K562 (cell line): Measurements from ENCODE around the gene KMT2A. TPM values are rescaled to one million over a fixed set of nuclear protein-coding genes. Genes with fewer than 3 reads are reported as not detected.

Experiments
- ATF3 ChIP-seq, 2 experiments: fragments of 450-650 bp in 1 of 2; sonication (generic) in 1 of 2; formaldehyde crosslinking in 1 of 2; IDR thresholded peaks in 1 of 2; conservative IDR thresholded peaks in 1 of 2; 2 replicates each; pipeline versions ENCODE4 v1.6.1 to v1.8.1; 2016 to 2023; ENCODE audit warnings: mild to moderate bottlenecking in 2 of 2, moderate library complexity in 2 of 2, inconsistent platforms in 1 of 2, missing genetic modification reagents in 1 of 2
- CAMTA2 ChIP-seq: fragments of 250-450 bp; sonication (Bioruptor Pico); conservative IDR thresholded peaks from 2 replicates; pipeline ENCODE4 v1.5.1; 2022
- E2F6 ChIP-seq, 2 experiments: IDR thresholded peaks; 2 replicates each; pipeline ENCODE4 v1.6.1; 2011; ENCODE audit warnings: borderline replicate concordance in 1 of 2, control low read depth in 1 of 2, low read depth in 1 of 2, low read length in 1 of 2, mild to moderate bottlenecking in 1 of 2, mixed read lengths in 1 of 2, moderate library complexity in 1 of 2; ENCODE audit not compliant: insufficient read depth in 1 of 2, insufficient read length in 1 of 2, poor library complexity in 1 of 2, severe bottlenecking in 1 of 2; ENCODE audit errors: extremely low read depth in 1 of 2
- ELK1 ChIP-seq: sonication (generic); formaldehyde crosslinking; IDR thresholded peaks from 2 replicates; pipeline ENCODE4 v1.8.1; 2022; ENCODE audit warnings: missing genetic modification reagents
- ELK3 ChIP-seq: fragments of 450-650 bp; formaldehyde crosslinking; IDR thresholded peaks from 2 replicates; pipeline ENCODE4 v1.4.0; 2020; ENCODE audit warnings: mild to moderate bottlenecking
- GABPB2 ChIP-seq: fragments of 250-450 bp; sonication (Bioruptor Pico); conservative IDR thresholded peaks from 2 replicates; pipeline ENCODE4 v1.5.1; 2021; ENCODE audit warnings: mild to moderate bottlenecking
- MYC ChIP-seq, 2 experiments: fragments of 250-450 bp in 1 of 2; sonication (Bioruptor Pico) in 1 of 2; IDR thresholded peaks; 2 replicates each; pipeline versions ENCODE4 v1.5.1 to v1.6.1; 2012 to 2021; ENCODE audit warnings: low read depth in 2 of 2, borderline replicate concordance in 1 of 2, improper control_type of control experiment in 1 of 2, low read length in 1 of 2, mild to moderate bottlenecking in 1 of 2, moderate library complexity in 1 of 2
- NR2F6 ChIP-seq: fragments of 450-650 bp; formaldehyde crosslinking; IDR thresholded peaks from 2 replicates; pipeline ENCODE4 v1.4.0; 2020; ENCODE audit warnings: mild to moderate bottlenecking
- POU5F1 ChIP-seq: fragments of 150-350 bp; IDR thresholded peaks from 2 replicates; pipeline ENCODE4 v1.6.1; 2014; ENCODE audit warnings: borderline replicate concordance, low read length, low read depth, mild to moderate bottlenecking; ENCODE audit not compliant: partially characterized antibody
- PYGO2 ChIP-seq: fragments of 450-650 bp; IDR thresholded peaks from 2 replicates; pipeline ENCODE4 v1.6.1; 2016; ENCODE audit warnings: mild to moderate bottlenecking, missing genetic modification characterization, moderate library complexity, missing compliant biosample characterization
- SP2 ChIP-seq: IDR thresholded peaks from 2 replicates; pipeline ENCODE4 v1.6.1; 2011; ENCODE audit warnings: mild to moderate bottlenecking, low read depth, low read length, moderate library complexity; ENCODE audit not compliant: poor library complexity, severe bottlenecking; ENCODE audit errors: extremely low read depth
- SRF ChIP-seq, 2 experiments: fragments of 250-450, 450-650 bp in 1 of 2; sonication (Bioruptor Pico) in 1 of 2; sonication (generic) in 1 of 2; formaldehyde crosslinking; IDR thresholded peaks; 2 replicates each; pipeline versions ENCODE4 v1.5.0 to v1.5.1; 2020 to 2022; ENCODE audit warnings: mild to moderate bottlenecking in 1 of 2, missing genetic modification reagents in 1 of 2
- SRSF7 ChIP-seq: fragments of 200-400 bp; formaldehyde crosslinking; optimal IDR thresholded peaks from 2 replicates; pipeline ENCODE3; 2017; ENCODE audit warnings: mild to moderate bottlenecking, low read depth, low read length
- STAT5B ChIP-seq: fragments of 250-450 bp; sonication (Bioruptor Pico); IDR thresholded peaks from 2 replicates; pipeline ENCODE4 v1.8.0; 2021; ENCODE audit warnings: mild to moderate bottlenecking, inconsistent platforms
- USF2 ChIP-seq: sonication (generic); formaldehyde crosslinking; IDR thresholded peaks from 2 replicates; pipeline ENCODE4 v1.5.0; 2020; ENCODE audit warnings: missing genetic modification reagents
- ZNF184 ChIP-seq: sonication (generic); formaldehyde crosslinking; IDR thresholded peaks from 2 replicates; pipeline ENCODE4 v1.5.0; 2020; ENCODE audit warnings: missing genetic modification reagents
- ZNF316 ChIP-seq: fragments of 450-650 bp; IDR thresholded peaks from 2 replicates; pipeline ENCODE4 v1.6.1; 2016
- ZNF699 ChIP-seq: fragments of 250-450 bp; sonication (Bioruptor Pico); IDR thresholded peaks from 2 replicates; pipeline ENCODE4 v1.8.0; 2021; ENCODE audit warnings: mild to moderate bottlenecking, moderate library complexity; ENCODE audit not compliant: insufficient replicate concordance
- polyA plus RNA-seq, 8 experiments: library from polyadenylated mRNA; depleted of rRNA in 4 of 8; stranded (reverse) in 5 of 8; unstranded in 3 of 8; fragments of >200 nt; fragmentation: Nextera tagmentation in 2 of 8; fragmentation: Illumina TruSeq in 1 of 8; extraction: Ambion mirVana in 2 of 8; extraction: Trizol in 1 of 8; gene quantifications; 2 replicates each; pipeline versions ENCODE4 v1.2.1 to v1.2.3, GENCODE V29; 2011 to 2014; ENCODE audit warnings: inconsistent platforms in 1 of 8, missing spikeins in 1 of 8
- total RNA-seq, 7 experiments: library from RNA; depleted of rRNA in 6 of 7; stranded (reverse); fragments of >200 nt in 6 of 7; fragmentation: Illumina TruSeq in 2 of 7; extraction: Trizol in 2 of 7; gene quantifications; 2 replicates each; pipeline versions ENCODE4 v1.2.1 to v1.2.3, GENCODE V29; 2011 to 2021; ENCODE audit warnings: low replicate concordance in 1 of 7

The KMT2A gene
- total and polyA plus RNA-seq, 9 of the 15 experiments (the other 6 are each of a cell fraction or from before 2014, with no cell fraction given), result 9.6 to 59.9 (median 32.6) TPM

GRCh38 chr11:118530683-118531596 lies 94.6 kb downstream of the KMT2A start, which contains the start of gene TMEM25 (continued):
- TF ChIP-seq SRF (CRISPR knock-in tag; IDR thresholded peaks at IDR 0.05) (0 out of 4 replicates have a peak, but pooled peaks of 1 of the 2 experiments have one; percentile 28), POU5F1 (no peak), ELK3 (no peak), SP2 (no peak), E2F6 (IDR thresholded peaks at IDR 0.05; ENCODE audit: borderline replicate concordance in 1 of 2, extremely low read depth in 1 of 2, insufficient read depth in 1 of 2, insufficient read length in 1 of 2, low read depth in 1 of 2, low read length in 1 of 2, poor library complexity in 1 of 2, severe bottlenecking in 1 of 2) (peak; percentile 62 to 92), USF2 (peak; percentile 16; the same call in 1 of the 2 replicates), SRSF7 (no peak), ATF3 (IDR thresholded peaks at IDR 0.05) (no peak; the same call in 1 of the 2 replicates), ATF3 (CRISPR knock-in tag; conservative IDR thresholded peaks at IDR 0.05) (no peak; the same call in 1 of the 2 replicates), PYGO2 (no peak), GABPB2 (CRISPR knock-in tag) (no peak), ELK1 (CRISPR knock-in tag) (no peak), MYC (IDR thresholded peaks at IDR 0.05; ENCODE audit: low read depth, low read length) (peak; percentile 79), MYC (CRISPR knock-in tag; IDR thresholded peaks at IDR 0.05; ENCODE audit: borderline replicate concordance, low read depth) (no peak), NR2F6 (no peak), ZNF184 (CRISPR knock-in tag) (no peak), CAMTA2 (CRISPR knock-in tag) (no peak), STAT5B (CRISPR knock-in tag) (no peak), ZNF316 (no peak), ZNF699 (no peak)
